HG02981 (cell line): ENCODE data around the gene UTS2.

Experiments
- ATAC-seq: cut with Tn5 transposase; IDR thresholded peaks from one replicate; pipeline ENCODE4 v1.9.1; 2021; ENCODE audit warnings: mild to moderate bottlenecking, moderate library complexity; ENCODE audit not compliant: unreplicated experiment

The UTS2 gene, protein sequence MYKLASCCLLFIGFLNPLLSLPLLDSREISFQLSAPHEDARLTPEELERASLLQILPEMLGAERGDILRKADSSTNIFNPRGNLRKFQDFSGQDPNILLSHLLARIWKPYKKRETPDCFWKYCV

DNA sequence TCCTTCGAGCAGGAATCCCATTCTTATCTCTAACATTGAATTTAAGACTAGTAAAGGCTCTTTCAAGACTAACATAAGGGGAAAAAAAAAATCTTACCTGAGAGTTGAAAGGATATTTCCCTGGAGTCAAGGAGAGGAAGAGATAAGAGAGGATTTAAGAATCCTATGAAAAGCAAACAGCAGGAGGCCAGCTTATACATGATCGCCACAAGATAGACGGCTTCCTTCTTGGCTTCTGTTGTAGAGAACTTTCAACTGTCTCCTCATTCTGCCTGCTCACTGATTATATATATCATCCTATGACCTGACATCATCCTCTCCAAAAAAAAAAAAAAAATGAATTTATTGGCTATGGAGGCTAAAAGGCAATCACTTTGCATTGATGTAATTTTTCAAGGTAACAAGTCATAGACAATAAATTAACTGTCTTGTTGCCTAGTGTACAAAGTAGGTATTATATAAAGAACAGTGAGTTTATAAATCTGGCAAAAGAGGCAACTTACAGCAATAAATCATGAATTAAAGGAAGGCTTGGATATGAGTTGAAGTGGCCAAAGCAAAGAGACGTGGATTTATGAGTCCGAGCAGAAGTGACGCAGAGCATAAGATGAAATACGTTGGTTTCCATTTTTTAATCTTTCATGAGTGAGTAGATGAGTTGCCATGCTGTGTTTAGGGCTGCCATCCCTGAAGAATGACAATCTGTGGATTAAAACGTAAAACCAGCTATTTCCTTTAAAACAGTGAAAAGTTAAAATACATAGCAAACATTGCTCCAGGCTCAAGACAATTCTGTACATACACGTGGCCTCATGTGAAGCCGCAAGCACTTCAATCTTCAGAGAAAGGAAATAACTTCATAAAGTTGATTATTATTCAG lies at the start of gene UTS2:
UTS2 (minus strand) TSS at position 262 of the 880 bp plus-strand sequence; CDS start at position 200, 62 bp downstream.
- no peak for ATAC-seq

DNA sequence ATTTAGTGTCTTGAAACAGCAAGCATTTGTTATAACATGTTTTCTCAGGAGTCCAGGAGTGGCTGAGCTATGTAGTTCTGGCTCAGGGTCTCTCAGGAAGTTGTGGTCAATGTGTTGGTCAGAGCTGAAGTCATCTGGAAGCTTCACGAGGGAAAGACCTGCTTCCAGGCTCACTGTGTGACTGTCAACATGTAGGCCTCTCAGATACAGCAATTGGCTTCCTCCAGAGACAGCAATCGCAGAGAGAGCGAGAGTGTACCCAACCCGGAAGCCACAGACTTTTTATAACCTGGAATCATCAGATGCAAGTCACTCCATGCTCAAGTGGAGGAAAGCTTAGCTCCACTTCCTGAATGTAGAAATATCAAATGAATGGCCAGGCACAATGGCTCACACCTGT lies 46.9 kb upstream of the UTS2 start:
- no peak for ATAC-seq

DNA sequence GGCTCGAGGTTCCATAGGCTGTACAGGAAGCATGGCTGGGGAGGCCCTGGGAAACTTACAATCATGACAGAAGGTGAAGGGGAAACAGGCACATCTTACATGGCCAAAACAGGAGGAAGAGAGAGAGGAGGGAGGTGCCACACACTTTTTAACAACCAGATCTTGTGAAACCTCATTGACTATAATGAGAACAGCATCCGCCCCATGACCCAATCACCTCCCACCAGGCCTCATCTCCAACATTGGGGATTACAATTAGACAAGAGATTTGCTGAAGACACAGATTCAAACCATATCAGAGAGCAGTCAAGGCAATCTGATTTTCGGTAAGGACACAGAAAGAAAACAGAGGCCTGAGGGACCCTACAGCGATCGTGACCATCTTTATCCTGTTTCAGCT lies 46.1 kb upstream of the UTS2 start:
- no peak for ATAC-seq

DNA sequence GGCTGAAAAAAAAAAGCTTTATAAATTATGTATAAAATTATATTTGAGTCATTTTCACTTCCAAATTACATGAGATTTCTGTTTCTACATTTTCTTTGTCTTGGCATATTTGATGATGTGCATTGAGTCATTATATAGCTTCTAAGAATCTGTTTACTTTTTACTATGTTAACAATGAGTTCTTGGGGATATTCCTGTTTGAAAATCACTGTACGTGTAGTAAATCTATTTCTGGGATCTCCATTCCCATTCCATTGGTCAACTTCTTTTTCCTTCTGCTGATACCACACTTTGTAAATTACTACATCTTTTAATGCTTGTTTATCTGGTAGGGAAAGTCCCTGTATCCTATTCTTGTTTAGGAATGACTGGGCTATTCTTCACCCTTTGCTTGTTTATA lies 44.1 kb upstream of the UTS2 start:
- no peak for ATAC-seq

DNA sequence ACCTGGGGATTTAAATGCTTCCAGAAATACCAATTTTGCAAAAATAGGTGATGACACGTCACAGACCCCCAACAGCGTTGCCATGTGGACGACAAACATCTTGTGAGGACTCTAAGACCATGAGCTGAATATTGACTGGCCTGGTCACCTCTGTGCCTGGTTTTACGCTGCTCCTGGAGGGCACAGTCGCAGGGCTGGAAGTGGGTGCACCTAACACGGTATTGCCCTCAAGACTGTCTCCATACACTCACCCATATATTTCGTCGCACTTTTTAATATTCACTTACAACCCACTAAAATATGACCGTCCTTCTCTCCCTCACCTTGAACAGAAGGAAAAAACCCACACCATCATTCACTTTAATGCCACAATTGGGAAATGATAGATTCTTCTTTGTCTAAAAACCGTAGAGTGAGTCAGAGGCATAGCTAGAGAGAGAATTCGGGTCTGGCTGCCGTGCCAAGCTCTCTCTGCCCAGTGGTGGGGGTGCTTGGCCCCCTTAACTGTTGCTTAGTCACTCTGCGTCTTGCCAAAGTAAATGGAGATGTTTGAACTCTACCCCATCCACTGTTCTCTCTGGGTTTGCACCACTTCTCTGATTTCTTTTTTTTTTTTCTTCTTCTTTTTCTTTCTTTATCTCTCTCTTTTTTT lies 40.8 kb upstream of the UTS2 start:
- no peak for ATAC-seq

DNA sequence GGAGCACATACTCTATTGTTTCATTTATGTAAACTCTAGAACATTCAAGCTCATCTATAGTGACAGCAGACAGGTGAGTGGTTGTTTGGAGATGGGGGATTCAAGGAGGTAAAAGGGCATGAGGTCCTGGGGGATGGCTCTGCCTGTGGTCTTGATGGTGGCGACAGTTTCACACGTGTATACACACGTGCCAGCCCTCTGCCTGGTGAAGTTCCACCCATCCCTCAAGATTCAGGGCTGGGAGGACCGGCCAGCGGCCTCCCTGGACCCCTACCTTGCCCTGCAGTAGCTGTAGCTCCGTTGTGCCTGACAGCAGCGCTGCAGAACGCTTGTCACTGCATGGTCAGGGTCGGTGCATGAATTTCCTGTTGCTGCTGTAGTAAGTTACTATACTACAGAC lies 38.9 kb upstream of the UTS2 start:
- ATAC-seq, result no peak

DNA sequence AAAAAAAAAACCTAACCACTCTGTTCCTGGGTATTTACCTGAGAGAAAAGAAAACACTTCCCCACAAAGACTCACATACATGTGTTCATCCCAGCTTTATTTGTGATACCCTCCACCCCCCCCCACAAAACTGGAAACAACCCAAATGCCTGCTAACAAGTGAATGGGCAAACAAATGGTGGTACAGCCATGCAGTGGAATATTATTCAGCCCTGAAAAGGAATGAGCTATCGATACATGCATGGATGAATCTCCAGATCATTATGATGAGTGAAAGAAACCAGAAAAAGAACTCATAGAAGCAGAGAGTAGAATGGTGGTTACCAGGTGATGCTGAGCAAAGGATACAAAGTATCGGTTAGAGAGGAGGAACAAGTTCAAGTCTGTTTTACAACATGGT lies 38.0 kb upstream of the UTS2 start:
- no peak for ATAC-seq

DNA sequence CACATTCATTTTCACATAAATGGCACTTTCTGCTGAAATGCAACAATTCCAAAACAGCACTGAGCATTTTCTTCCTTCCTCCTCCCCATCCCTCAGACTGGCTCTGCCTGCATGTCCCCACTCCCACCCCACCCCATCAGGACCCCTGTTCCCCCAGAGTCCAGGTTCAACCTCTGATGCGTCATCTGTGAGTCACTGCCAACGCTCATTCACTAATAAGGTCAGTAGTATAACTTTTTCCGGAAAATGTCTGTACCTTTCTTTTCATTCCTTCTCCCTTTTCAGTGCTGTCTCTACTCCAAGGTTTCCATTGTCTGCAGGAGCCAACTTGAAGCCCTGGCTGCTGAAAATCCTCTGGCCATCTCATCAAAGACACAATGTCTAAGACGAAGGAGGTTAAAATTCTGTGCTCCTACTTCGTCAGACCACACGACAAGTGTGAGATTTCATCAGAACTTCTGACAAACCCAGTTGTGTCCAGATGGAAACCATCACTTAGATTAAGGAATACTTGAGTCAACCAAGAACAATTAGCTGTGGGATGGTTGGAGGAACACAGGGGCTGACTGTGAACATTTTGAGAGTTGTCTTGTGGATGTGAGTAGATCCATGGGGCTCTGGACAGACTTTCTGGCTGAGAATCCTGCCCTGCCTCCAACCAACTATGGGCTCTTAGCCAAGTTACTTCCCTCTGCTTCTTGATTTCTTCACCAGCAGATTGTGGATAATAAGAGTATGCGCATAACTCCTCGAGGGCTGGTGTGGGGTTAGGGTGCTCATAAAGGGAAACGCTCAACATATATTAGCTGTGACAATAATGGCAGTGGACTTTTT lies 35.6 kb upstream of the UTS2 start:
- ATAC-seq, result no peak

DNA sequence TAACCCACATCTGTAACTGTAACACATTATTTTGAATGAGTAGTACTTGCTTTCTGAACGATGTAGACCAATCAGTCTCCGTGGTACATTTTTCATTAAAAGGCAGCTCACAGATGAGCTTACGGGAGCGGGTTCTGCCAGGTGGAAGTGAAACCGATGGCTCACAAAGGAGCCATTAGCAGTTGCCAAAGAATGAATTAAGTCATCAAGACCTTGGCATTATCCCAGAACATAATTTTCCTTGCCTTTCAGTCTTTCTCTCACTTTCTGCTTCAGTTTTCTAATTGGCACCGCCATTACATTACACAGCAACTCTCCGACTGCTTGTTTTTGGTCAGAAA lies 33.5 kb upstream of the UTS2 start:
- ATAC-seq, result no peak

DNA sequence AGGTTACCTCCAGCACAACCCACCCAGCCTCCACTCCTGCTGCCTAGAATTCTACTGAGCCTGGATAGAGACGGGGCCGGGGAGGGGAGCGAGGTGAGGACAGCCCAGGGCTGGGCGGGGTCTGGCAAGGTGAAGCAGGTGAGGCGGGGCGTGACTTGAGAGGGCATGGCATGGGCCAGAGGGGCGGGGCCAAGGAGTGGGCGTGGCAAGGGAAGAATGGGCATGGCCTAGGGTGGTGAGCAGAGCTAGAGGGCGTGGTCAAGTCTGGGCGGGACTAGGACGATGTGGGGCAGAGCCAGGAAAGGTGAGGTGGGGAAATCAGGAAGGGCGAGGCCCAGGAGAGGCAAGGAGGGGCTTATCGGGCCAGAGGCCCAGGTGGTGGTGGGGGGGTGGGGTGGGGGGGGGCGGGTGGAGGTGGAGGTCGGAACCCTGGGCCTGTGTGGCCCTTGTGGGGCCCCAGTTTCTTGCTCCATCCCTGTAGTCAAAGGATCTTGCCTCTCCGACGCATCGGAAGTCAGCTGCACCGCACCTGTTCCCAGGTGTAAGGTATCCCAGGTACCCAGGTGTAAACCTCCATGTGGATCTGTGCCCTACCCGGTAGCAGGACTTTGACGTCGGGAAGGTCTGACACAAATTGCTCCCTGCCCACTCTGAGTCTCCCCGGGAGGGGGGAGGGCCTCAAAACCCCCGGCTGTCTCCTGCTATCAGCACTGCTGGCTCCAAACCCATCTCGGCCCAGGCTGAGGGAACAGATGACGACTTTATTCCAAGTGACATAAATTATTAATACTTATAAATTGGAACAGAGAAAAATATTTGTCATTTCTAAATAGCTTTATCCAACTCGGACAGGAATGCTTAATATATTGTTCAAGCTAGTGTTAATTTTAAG lies 32.9 kb upstream of the UTS2 start:
- no peak for ATAC-seq

DNA sequence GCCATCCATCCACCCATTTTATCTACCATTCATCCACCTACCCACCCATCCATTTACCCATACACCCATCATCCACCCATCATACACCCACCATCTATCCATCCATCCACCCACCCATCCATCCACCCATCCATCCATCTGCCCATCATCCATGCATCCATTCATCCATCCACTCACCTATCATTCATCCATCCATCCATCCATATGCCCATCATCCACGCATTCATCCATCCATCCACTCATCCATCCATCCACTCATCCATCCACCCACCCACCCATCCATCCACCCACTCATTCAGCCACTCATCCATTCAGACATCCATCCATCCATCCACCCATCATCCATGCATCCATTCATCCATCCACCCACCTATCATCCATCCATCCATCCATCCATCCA lies 31.9 kb upstream of the UTS2 start:
- ATAC-seq, result no peak

DNA sequence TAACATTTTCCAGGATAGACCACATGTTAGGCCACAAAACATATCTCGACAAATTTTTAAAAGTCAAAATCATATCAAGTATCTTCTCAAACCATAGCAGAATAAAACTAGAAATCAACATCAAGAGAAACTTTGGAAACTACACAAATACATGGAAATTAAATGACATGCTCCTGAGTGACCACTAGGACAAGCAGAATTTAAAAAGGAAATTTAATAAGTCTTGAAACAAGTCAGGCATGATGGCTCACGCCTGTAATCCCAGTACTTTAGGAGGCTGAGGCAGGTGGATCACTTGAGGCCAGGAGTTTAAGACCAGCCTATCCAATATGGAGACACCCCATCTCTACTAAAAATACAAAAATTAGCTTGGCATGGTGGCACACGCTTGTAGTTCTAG lies 26.4 kb upstream of the UTS2 start:
- no peak for ATAC-seq

DNA sequence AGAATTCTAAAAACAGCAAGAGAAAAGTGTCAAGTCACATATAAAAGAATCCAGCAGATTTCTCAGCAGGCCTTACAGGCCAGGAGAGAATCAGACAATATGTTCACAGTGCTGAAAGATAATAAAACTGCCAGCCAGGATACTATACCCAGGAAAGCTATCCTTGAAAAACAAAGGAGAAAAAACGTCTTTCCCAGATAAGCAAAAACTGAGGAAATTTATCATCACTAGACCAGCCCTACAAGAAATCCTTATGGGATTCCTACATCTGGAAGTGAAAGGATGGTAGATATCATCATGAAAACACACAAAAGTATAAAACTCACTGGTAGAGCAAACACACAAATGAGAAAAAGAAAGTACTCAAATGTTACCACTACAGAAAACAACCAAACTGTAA lies 25.2 kb upstream of the UTS2 start:
- no peak for ATAC-seq

DNA sequence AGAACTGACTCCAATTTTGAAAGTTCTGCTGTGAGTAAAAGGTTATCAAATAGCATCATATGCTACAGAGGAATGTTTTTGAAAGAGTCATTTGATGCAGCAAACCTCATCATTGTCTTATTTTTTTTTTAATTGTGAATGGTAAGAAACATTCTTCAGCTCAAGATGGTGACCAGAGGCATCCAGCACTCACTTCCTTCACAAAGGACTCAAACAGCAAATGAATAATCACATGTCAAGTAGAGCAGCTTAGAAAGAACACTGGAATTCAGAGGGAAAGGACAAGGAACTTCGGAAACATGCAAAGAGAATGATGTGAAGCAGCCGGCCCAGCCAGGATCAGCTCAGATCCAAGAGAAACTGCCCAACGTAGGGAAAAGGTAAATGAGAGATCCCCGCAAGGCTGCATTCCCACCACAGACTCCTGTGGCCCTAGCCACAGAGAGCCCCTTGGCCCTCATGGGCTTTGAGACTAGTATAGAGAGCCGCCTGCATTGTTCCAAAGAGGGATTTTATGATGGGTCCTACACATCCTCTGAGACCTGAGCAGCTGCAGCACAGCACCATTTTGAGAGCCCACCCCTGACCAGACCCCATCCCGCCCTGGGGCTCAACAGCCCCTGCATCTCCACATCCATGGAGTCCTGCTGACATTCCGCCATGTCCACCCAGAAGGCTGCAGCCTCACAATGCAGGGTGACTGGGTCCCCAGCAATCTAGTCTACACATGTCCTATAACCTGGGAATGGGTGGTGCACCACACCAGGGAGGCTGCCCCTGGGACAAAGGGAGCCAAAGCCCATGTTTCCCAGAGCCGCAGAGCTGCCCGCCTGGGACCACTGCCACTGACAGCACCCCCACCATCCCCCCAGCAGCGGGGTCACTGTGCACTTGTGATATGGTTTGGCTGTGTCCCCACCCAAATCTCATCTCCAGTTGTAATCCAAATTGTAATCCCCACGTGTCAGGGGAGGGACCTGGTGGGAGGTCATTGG lies 21.2 kb upstream of the UTS2 start:
- ATAC-seq, result no peak

DNA sequence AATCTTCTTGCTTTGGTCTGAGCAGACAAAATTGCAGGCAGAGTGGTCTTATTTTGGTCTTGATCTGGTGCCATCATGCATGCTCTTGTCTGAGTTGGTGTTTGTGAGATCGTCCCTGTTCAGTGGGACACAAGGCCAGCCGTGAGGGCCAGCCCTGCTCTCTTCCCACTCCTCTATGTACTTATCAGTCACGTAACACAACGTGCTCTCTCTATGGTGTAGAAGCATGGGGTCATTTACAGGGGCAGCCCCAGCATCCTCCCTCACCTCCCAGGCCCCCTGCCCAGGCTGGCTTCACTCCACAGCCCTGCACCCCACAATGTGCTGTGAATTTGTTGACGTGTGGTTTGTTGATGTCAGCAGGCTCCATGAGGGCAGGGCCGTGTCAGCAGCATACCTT lies 18.3 kb upstream of the UTS2 start:
- ATAC-seq, result no peak

DNA sequence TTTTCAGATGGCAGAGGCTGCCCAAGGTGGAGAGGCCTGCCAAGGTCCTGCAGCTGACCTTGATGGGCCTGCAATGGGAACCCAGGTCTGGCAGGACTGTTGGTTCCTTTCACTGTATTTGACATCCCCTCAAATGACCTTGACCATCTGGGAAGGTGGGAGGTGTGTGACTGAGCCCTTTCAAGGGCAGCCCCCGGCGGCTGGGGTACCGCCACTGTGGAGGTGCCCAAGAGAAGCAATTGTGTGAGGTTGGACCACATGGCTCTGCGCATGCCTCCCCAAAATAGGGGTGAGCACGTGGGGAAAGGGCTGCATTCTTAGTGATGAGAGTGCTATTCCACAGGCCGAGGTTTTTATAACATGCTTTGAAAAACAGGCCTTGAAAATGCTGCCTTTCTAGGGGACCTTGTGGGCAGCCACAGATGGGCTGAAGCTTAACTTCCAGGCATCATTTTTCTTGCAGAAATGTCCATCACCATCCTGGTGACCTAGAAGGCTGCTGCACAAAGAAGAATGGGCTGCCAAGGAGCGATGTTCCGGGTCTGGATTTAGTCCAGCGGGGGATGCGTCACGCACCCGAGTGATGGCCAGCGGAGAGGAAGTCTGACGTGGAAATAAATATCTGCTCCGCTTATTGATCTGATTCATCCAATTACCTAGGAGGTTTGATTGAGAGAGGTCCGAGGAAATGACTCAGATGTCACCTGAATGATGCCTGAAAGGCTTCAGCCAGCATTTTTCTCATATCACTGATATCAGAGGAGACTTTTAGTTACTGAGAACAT lies 16.5 kb upstream of the UTS2 start:
- no peak for ATAC-seq

DNA sequence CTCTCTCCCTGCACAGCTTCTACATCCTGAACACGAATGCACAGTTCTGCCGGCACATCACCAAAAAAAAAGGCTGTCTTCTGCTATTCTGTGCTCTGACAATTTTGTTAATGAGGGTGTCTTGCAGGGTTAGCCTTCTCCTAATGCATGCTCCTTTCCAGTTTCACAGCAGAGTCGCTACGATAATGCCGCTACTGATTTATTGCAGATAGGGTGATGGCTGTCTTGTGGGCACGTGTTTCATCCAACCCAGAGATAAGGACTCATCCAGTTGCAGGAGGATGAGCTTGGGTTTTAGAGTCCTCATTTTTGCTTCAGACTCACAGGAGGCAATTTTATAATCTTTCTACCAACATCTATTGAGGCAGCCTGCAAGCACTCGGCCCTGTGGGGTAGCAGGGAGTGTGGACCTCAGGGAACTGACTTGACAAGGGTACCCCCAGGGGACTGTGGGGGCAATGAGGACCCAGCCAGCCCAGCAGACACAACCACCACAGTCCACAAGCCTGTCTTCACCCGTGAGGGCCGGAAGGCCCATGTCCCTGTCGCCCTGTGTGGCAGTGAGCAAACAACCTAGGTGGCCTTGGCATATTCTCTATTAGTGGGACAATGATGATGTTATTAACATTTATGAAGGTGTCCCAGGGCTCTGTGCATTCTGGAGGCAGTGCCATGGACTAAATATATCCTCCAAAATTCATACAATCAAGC lies 15.4 kb upstream of the UTS2 start:
- no peak for ATAC-seq

DNA sequence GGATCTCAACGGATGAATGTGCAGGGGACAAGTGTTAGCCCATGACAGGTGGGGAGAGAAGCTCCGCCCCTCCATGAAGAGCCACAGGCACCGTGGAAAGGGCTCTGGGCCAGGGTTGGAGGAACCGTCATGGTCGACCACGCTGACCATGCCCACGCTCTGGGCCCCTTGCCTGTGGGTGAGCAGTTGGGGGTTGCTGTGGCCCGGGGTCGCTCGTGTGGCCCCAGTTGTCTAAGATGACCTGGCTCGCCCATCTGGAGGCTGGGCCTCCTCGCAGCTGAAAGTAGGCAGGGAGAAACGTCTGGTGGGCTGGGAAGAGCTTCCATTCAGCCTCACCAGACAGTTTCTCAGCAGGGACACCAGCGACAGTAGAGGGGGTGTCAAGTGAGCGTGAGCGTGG lies 13.1 kb upstream of the UTS2 start:
- no peak for ATAC-seq
